Measurements from ENCODE around the gene MFSD2A. TPM values are rescaled to one million over a fixed set of nuclear protein-coding genes. Genes with fewer than 3 reads are reported as not detected.

The MFSD2A gene
- total and polyA plus RNA-seq, 10 of the 15 experiments (the other 5 are each of a cell fraction or from before 2014, with no cell fraction given), result 0.84 to 30.1 (median 15.2) TPM

GRCh38 chr1:39940980-39941871, 13.7 kb upstream of the MFSD2A start:
- FAIRE-seq, result no peak

More at GRCh38 chr1:39940980-39941871, 13.7 kb upstream of the MFSD2A start:
- intact Hi-C loops (cut with micrococcal nuclease; ENCODE audit: unreplicated experiment) (no loop called here), in situ Hi-C loops (cut with MboI) (no loop called here)
- RAD21 ChIA-PET (ENCODE audit: unreplicated experiment), result no interaction called here
- SMC1A ChIA-PET (ENCODE audit: uncharacterized antibody, unreplicated experiment), result interaction anchor here (0.8 kb wide), 1 partner anchor 22 kb away, joined by 4 read pairs; no protein-coding TSS in a partner anchor
- CTCF ChIA-PET, result interaction anchor here (1.0 to 1.9 kb wide), 2 partner anchors 10 to 21 kb away, joined by 3 to 4 read pairs; no protein-coding TSS in a partner anchor
- H3K4me3 ChIP-seq, result no peak overlapping the region
- TF ChIP-seq SIN3A (IDR thresholded peaks at IDR 0.05; ENCODE audit: low read depth, low read length), result no peak
- TF ChIP-seq BCLAF1 (IDR thresholded peaks at IDR 0.05), result no peak
- no peak for TF ChIP-seq RBBP5 (conservative IDR thresholded peaks at IDR 0.05)
- TF ChIP-seq HSF1 (IDR thresholded peaks at IDR 0.05; ENCODE audit: low read depth, low read length), result no peak
- TF ChIP-seq SPI1 (IDR thresholded peaks at IDR 0.05; ENCODE audit: borderline replicate concordance, insufficient read depth, low read depth, low read length), result no peak
- H3K4me2 ChIP-seq (ENCODE audit: control insufficient read depth, insufficient read depth), result no peak overlapping the region
- peaks cover 10% of the 10 kb centered on the region for H3K4me1 ChIP-seq (ENCODE audit: control insufficient read depth, insufficient read depth, low read length)
- no peak overlapping the region for H3K9ac ChIP-seq (ENCODE audit: control insufficient read depth, insufficient read depth, low read length)
- 53% methylated on average over 9 of the region's 9 CpGs for WGBS (ENCODE audit: insufficient coverage, insufficient replicate concordance, low lambda C conversion rate, missing lambda C conversion rate)
- DNase-seq (ENCODE audit: low read depth, low spot score), result no peak
- no peaks in the 10 kb centered on the region for H3K27me3 ChIP-seq (replicated peaks in 1 of 2; ENCODE audit: control insufficient read depth in 2 of 2, insufficient read depth in 2 of 2, low read length in 1 of 2)
- no peaks in the 10 kb centered on the region for H3K36me3 ChIP-seq (ENCODE audit: control insufficient read depth in 2 of 2, insufficient read depth in 2 of 2, low read length in 1 of 2)
- no peaks in the 10 kb centered on the region for H4K20me1 ChIP-seq (ENCODE audit: control insufficient read depth, insufficient read depth)
- no TSS peak for BruUV-seq (replicated peaks)
- H2AFZ ChIP-seq (ENCODE audit: control insufficient read depth, low read depth, low read length), result no peak overlapping the region
- H3K27ac ChIP-seq (ENCODE audit: control insufficient read depth, insufficient read depth), result no peak overlapping the region
- no peaks in the 10 kb centered on the region for H3K9me3 ChIP-seq (replicated peaks; ENCODE audit: control insufficient read depth, insufficient read depth, low read length)
- ATAC-seq, result no peak
- POLR2A ChIA-PET, result no interaction called here
- no peaks in the 10 kb centered on the region for H3K79me2 ChIP-seq (ENCODE audit: control insufficient read depth, insufficient read depth, low read length)

All from GM12878 (cell line).